GM21619 (cell line): ENCODE results near the gene NWD2.
"Not testable (repeated sequence)": the region's sequence is repeated elsewhere in the genome, so short reads cannot be mapped to it uniquely, and the experiment has no call there.

Experiments
- ATAC-seq: cut with Tn5 transposase; IDR thresholded peaks from one replicate; pipeline ENCODE4 v1.9.1; 2021; ENCODE audit not compliant: unreplicated experiment

Gene NWD2

DNA sequence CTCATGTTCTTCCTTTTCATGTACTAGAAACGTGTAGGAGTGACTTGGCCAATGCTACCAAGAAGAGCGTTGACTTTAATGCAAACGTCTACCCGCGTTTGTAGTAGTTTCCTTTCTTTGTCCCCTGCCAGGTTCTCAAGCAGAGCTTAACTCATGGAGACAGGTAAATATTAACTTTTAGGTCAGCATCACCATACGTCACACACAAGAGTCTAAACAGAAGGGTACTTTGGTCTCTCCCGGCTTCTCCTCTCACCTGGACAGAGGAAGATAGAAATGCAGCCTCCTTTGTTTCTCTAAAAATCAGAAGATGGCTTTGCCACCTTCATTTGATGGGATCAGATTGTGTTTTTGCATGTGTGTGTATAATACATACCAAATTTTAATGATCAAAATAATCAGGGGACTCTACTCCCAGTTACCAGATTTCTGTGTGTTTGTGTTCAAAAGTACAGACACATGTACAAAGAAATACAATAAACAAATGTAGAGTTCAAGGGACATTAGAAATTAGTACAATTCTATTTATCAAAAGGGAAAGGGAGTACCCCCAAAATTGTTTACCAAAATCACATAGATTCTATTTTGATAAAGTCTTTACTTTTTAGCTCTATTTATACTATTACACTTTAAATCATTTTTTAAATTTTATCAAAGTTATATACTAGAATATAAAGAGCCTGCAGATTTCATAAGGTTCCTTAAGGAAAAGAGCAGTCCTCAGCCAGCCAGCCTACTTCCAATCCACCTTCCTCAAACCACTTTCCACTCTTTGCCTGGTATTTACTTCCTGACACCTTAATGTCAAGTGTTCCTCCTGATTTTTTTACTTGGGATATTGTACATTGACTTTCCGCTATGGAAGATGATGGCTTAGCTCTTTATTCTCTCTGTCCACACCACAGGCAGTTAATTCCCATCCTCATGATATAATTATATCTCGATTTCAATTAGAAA lies 246.1 kb downstream of the NWD2 start:
- ATAC-seq = no peak

- ATAC-seq = not testable (repeated sequence)
These were observed 250.8 kb downstream of the NWD2 start for GRCh38 chr4:37495353-37495752.
